HG03354 (cell line): ENCODE data around the gene CERS5.

Experiments used
- ATAC-seq: cut with Tn5 transposase; IDR thresholded peaks from one replicate; pipeline ENCODE4 v1.9.1; 2021; ENCODE audit warnings: mild to moderate bottlenecking; ENCODE audit not compliant: unreplicated experiment, poor library complexity, severe bottlenecking

The CERS5 gene

DNA sequence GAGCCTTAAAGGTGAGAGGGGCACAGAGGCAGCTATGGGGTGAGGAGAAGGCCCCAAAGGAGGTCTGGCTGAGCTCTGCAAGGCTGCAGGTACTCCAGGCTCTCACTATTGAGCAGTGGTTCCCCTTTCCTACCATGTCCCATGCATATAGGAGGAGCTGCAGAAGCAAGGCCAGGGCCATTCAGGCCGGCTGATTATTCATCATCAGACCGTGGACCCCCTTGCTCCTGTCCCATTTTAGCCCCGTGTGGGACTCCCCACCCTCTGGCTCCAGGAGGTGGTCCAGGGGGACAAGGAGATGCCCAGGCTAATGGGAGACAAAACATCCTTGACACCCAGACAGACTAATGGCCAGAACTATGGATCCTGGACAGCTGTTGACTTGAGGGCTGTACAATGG lies 60.3 kb downstream of the CERS5 start:
- ATAC-seq = no peak

DNA sequence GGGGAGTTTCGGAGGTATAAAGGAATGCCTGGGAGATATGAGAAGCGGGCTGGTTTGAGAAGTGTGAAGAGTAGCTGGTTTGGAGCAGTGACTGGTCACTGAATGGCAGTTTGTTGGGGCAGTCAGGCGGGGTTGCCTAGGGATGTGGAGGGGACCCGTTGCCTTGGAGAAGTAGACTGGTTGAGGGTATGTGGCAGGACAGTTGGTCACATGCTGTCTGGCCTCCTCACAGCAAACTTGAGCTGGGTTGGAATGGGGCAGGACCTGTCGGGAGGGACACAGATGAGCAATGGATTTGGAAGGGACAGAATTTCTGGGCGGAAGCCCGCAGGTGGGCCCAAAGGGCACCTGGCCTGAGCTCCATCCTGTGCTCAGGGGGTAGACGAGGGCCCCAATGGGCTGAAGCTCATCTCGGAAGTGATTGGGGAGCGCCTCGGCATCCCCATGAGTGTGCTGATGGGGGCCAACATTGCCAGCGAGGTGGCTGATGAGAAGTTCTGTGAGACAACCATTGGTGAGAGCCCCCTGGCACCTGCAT lies 61.2 kb downstream of the CERS5 start:
- no peak for ATAC-seq

GRCh38 chr12:50104417-50105366 lies 62.5 kb downstream of the CERS5 start:
- no peak for ATAC-seq

DNA sequence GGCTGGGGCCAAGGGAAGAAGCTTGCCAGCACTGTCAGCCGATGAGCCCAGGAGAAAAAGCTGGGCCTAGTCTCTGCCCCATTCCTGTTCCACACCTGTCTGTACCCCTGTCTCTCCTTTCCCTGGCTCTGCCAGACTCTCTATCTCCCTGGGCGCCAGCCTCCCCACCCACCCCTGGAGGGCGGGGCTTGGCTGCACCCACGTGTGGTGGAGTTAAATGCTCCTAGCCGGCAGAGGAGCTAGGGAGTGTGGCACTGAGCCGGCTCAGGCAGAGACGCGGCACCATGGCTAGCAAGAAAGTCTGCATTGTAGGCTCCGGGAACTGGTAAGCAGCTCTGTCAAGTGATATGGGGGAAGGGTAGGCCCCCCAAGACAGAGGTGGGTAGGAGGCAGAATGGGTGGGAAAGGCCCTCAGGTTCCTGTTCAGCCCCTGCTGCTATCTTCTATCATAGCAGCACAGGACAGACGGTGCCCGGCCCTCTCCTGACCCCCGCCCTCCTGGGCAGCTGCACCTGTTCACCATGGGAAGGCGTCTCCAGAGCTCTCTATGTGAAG lies 63.3 kb downstream of the CERS5 start, which contains the start of gene GPD1:
GPD1 (plus strand) TSS at position 242 of the 555 bp plus-strand sequence; CDS start at position 285, 43 bp downstream.
- no peak for ATAC-seq

- no peak for ATAC-seq
Measured at GRCh38 chr12:50103351-50103750, 63.8 kb downstream of the CERS5 start.

GRCh38 chr12:50102646-50103309 lies 64.4 kb downstream of the CERS5 start:
- no peak for ATAC-seq

- ATAC-seq = no peak
Measured at GRCh38 chr12:50102131-50102531, 65.0 kb downstream of the CERS5 start.

- no peak for ATAC-seq
Measured at GRCh38 chr12:50101663-50102062, 65.5 kb downstream of the CERS5 start.

- no peak for ATAC-seq
Measured at GRCh38 chr12:50100561-50100960, 66.6 kb downstream of the CERS5 start.

DNA sequence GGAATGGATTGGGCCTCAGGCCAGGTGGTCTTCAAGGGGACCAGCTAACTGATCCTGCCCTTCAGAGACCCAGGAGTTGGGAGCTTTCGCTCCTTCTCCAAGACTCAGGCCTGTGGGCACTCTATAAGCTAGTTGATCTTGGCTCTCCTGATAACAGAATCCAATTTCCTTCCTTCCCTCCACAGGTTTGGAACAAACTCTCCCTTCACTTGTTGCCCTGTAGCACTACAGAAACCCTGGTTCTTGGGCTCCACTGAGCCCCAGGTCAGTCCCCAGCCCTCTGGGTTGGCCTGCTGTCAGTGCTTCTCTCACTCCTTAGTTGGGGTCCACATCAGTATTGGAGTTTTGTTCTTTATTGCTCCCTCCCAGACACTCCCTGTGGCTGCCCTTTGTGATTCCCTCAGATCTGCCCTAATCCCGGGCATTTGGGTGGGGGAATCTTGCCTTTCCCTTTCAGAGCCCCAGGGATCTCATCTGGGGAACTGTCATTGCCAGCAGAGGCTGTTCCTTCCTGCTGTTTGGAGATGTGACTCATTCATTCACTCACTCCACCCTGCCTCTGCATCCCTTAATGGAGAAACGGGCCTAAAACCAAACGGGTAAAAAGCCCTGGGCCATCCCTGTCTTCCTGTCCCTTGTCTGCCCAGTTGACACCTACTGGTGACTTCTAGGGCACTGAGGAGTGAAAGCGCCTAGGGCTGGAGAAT lies 67.7 kb downstream of the CERS5 start:
- ATAC-seq = no peak

GRCh38 chr12:50097952-50098351 lies 69.2 kb downstream of the CERS5 start:
- no peak for ATAC-seq

DNA sequence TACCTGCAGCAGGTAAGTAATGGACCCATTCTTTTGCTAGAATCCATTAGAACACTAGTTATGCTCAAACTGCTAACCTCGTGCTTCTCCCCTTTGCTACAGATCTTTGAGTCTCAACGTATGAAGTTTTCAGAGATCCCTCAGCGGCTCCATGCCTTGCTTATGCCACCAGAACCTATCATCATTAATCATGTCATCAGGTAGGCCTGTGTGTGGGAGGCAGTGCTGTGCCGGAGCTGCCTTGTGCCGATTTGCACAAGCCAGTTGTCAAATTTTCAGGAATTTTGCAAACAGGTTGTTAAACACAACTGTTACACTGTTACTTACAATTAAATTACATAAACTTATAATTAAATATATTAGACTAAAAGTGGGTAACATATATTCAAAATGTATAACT lies 76.8 kb downstream of the CERS5 start:
- ATAC-seq = no peak

DNA sequence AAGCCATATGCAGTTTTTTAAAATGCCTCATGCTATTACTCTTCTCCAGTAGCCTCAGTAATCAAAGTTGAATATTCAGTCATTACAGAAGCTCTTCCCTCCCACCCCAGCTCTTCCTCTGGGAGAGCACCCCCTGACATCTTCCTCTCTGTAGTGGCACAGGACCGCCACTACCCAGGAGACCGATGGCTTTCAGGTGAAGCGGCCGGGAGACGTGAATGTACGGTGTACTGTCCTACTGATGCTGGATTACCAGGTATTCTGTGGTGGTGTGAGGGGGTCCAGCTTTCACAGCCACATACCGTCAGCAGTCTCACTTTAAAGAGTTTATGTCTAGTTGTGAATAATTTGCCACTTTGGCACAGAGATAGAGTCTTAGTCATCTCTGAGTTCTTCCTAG lies 77.4 kb downstream of the CERS5 start:
- ATAC-seq = no peak

- ATAC-seq = peak; percentile 32
Measured at GRCh38 chr12:50088577-50089335, 78.4 kb downstream of the CERS5 start.

DNA sequence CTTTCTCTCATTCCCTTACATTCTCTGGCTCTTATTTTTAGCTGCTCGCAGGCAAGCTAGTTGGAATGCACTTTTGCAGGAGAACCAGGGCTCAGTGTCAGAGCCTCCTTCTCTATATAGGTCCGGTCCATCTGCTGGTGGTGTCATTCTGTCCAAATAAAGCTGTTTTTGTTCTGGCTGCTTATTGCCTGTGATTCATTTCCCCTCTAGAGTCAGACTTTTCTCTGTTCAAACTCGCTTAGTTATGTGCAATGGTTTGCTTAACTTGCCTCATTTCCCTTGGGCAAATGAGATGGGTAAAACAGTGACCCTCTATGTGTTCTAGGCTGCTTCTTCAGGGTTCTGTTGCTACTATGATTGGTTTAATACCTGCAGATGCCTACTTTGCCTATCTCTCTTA lies 79.2 kb downstream of the CERS5 start:
- no peak for ATAC-seq

- no peak for ATAC-seq
Measured at GRCh38 chr12:50087151-50087550, 80.0 kb downstream of the CERS5 start.

- no peak for ATAC-seq
Measured at GRCh38 chr12:50086148-50086547, 81.0 kb downstream of the CERS5 start.

GRCh38 chr12:50085615-50086072 lies 81.5 kb downstream of the CERS5 start:
- peak; percentile 18 for ATAC-seq
